Right lung (tissue), 5 donors: ENCODE measurements around the gene NET1. TPM values are rescaled to one million over a fixed set of nuclear protein-coding genes. Genes with fewer than 3 reads are reported as not detected.

Source experiments
- DNase-seq, 2 donors: peaks; one replicate each; pipeline ENCODE4 v3.0.0-alpha.2; 2013
- polyA plus RNA-seq, 5 donors: library from polyadenylated mRNA; unstranded; fragments of 120-200 nt; gene quantifications; one replicate each; pipeline versions ENCODE4 v1.2.1 to v1.2.3, GENCODE V29; 2013; ENCODE audit warnings: inconsistent platforms in 1 of 5, low replicate concordance in 1 of 5; ENCODE audit not compliant: insufficient read length in 5 of 5, insufficient read depth in 1 of 5

The NET1 gene
- polyA plus RNA-seq, 5 donors, result 129 to 220 (median 187) TPM

DNA sequence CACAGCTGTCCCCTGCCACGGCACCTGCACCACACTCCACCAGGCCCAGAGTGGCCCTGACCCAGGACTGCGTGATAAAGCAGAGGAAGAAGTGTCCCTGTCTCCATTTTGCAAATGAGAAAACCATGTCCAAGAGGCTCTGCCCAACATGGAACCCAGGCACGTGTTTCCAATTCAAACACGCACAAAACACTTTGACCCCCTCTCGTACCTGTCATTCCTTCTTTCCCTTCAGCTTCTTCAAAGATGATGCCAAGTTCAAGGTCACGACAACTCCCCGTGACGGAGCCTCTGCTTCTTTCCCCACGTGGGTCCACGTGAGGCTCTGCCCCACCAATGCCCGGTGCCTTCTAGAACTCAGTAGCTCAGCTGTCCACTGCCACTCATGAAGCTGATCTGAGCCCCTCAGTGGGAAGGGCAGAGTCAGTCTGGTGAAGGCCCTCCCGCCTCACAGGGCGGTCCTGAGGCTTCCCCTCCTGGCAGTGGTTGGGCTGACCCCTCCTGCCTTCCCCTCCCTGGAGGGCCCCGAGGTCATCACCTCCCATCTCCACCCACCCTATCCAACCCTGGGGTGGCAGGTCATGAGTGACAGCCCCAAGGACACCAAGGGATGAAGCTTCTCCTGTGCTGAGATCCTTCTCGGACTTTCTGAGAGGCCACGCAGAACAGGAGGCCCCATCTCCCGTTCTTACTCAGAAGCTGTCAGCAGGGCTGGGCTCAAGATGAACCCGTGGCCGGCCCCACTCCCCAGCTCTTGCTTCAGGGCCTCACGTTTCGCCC is 68.0 kb downstream of the NET1 start:
- DNase-seq, result no peak

DNA sequence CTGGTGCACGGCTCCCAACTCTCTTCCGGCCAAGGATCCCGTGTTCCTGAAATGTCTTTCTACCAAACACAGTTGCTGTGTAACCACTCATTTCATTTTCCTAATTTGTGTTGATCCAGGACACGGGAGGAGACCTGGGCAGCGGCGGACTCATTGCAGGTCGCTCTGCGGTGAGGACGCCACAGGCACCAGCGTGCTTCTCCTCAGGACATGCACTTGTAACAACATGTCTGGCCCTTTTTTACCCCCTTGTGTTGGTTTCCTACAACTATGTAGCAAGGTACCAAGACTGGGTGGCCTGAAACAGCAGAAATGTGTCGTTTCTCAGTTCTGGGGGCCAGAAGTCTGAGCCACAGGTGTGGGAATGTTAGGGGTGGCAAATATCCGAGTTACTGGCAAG is 68.8 kb downstream of the NET1 start:
- no peak for DNase-seq

DNA sequence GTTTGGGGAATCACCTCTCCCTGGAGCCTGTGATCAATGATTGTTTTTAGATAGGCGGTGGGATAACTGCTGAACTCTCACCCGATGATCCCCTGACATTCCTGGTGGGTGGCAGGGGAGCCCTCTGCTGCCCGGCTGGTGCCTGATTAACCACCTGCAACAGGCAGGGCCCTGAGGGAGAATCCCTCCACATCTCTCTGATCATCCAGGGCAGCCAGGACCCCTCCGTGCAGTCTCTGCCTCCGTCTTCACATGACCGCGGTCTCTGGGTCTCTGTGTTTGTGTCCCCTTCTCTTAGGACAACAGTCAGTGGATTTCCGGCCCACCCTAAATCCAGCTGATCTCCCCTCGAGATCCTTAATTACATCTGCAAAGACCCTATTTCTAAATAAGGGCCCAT is 69.7 kb downstream of the NET1 start:
- DNase-seq, result no peak

- DNase-seq, result no peak
These were observed 71.8 kb downstream of the NET1 start for GRCh38 chr10:5484205-5484604.

- DNase-seq, result no peak
These were observed 72.9 kb downstream of the NET1 start for GRCh38 chr10:5485290-5485689.

DNA sequence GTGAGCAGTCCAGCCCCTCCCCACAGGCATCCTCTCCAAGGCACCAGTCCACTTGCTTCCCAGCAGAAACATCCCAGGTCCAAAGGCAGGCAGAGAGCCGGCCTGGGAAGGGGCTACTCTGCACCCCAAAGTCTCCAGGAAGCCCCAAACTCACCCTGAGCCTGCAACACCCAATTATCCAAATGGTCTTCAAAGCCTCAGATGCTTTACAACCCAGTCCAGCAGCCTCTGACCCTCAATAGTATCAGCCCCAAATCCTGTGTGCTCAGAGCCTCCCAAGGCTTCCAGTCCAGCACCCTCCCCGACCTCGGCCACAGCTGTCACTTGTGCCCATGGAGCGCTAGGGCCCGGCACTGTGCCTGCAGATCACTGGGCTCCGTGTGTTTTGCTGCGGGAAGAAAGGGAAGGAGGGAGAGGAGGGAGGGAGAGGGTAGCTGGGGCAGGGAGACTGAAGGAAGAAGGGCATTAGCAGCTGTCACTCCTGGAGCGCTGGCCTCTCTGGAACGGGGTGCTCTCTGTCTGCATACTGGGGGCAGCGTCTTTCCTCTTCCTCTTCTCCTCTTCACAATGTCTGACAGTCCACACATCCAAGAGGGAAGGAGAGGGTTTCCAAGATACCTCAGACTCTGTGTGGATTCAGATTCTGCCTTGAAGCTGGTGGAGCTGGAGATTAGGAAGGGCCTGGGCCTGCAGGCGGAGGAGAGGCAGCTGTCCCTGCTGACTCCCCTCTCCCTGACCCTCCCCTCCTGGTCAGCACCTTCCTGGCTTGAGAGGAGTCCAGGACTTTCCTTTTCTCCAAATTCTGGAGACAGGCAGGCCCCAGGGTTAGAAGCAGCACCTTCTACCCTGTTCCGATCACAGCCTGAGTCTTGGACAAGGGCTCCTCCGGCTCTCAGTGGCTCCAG is 73.8 kb downstream of the NET1 start:
- DNase-seq, result no peak

- no peak for DNase-seq
These were observed 74.5 kb downstream of the NET1 start for GRCh38 chr10:5486853-5487235.

GRCh38 chr10:5488272-5489161 is 76.2 kb downstream of the NET1 start:
- DNase-seq, result no peak

GRCh38 chr10:5490032-5490431 is 77.7 kb downstream of the NET1 start:
- DNase-seq, result no peak

DNA sequence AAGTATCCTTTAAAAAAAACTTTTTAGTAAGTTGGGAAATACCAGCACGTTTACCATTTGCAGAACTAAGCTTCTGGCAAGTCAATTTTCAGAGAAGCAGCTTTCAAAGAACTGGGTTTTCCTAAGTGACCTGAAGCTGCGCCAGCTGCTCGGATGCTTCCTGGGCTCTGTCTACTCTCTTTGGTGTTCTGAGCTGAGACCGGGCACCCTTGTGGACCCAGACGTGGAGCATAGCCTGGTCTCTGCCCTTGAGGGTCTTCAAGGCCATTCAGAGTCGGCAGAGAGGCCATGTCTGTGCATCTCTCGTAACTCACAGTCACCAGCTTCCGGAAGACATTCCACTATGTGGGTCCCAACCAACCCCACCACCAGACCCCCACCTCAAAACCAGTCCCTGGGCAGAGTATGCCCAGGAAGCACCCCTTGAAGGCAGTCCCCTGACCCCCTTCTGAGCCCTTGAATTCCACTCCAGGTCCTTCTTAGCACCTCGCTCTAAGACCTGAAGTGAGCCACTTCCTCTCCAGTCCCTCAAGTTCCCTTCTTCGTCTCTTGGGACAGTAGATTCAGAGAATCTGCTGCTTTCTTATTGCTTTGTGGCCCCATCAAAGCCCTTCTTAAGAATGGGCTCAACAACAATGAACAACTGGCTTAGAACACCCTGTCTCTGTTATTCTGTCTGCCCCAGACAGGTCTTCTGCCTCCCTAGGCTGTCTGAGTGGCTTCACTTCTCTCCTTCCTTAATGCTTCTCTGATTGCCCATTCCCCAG is 78.5 kb downstream of the NET1 start:
- no peak for DNase-seq

DNA sequence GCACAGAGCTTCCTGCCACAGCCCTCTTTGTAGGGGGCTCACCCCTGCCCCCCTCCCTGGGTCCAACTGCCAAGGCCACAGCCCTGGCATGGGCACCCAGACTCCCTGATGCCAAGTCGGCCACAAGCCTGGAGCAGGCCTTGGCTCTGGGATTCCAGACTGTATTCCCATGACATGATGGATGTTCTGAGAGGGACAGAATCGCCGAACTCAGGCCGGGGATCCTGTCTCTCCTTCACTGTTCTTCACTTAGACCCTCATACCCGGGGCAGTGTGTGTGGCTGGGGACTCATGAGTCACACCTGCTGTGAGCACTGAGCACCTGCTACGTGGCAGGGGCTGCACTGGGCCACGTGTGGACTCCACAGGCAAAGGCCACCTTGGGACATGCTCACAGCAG is 79.1 kb downstream of the NET1 start:
- no peak for DNase-seq

- no peak for DNase-seq
These were observed 80.0 kb downstream of the NET1 start for GRCh38 chr10:5492322-5492855.

- DNase-seq, result no peak
These were observed 80.7 kb downstream of the NET1 start for GRCh38 chr10:5492929-5493576.

DNA sequence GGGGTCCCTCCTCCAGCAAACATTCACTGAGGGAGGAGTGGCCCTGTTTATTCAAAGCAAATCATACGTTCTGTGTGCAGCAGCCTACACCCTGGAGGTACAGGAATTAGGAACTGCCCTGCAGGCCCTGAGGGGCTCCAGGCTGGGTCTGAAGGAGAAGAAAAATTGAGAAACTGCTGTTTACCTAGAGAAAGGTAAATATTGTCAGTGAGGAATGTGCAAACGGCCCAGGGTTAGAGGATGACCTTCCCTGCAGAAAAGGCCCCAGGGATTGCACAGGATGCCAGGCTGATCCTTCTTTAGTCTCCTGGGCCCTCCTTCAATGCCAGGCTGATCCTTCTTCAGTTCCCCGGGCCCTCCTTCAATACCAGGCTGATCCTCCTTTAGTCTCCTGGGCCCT is 81.3 kb downstream of the NET1 start:
- DNase-seq, result no peak

GRCh38 chr10:5494611-5495010 is 82.3 kb downstream of the NET1 start:
- DNase-seq, result no peak

GRCh38 chr10:5496261-5497250 is 84.2 kb downstream of the NET1 start:
- no peak for DNase-seq

DNA sequence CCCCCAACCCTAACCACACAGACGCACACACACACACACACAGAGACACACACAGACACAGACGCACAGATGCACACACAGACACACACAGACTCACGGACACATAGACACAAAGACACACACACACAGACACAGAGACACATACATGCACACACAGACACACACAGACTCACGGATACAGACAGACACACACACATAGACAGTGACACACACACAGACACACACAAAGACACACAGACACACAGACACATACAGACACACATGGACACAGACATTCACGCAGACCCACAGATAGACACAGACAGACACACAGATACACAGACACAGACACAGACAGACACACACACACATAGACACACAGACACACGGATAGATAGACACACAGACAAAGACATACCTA is 84.9 kb downstream of the NET1 start:
- DNase-seq, result no peak

DNA sequence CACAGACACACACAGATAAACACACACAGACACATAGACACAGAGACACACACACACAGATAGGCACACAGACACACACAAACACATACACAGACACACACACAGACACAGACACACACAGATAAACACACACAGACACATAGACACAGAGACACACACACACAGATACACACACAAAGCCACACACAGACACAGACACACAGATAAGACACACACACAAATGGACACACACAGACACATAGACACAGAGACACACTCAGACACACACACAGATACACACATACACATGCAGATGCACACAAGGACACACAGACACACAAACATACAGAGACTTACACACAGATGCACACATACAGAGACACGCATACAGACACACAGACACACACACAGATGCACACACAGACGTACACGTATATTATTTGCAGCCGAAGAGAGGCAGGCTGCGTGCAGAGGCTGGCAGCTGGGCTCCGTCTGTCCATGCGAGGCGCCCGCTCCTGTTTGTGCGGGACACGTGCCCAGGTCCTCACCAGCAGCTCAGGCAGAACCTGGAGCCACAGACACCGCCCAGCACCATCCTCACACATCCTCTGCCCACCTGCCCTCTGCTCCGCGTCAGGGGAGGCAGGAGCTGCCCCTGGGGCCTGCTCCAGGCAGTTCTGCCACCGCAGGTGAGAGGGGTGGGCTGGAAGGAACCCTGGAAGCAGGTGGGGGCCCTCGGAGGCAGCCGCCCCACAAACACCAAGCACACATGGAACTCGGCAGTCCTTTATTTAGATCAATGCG is 85.8 kb downstream of the NET1 start:
- DNase-seq, result no peak
